Inferior parietal cortex (tissue), 1 donor: ENCODE results near the gene LPP.

Experiments used
- DNase-seq: peaks from one replicate; pipeline ENCODE4 v3.0.0-alpha.2; 2016; ENCODE audit errors: extremely low spot score

LPP gene

DNA sequence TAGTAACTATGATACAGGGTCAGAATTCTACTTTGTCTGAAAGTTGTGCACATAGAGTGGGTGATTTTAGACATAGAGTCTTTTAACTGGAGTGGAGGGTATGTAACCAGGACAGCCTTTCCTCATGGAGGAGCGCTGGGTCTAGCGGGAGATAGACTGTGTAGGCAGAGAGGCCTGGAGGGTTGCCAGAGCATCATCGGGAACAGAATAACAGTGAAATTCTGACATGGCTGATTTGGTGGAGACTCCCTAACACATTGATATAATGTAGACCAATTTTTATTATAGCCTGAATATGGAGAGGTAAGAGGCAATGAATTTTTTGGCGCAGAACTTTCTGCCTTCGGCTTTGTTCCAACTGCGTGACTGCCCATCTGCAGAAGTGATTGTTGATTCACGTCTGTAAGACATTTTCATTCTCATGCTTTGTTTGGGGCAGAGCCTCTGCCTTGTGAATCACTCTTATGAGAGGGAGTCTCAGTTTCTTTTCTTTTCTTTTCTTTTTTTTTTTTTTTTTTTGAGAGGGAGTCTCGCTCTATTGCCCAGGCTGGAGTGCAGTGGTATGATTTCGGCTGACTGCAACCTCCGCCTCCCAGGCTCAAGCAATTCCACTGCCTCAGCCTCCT, 16.0 kb downstream of the LPP start:
- no peak for DNase-seq

DNA sequence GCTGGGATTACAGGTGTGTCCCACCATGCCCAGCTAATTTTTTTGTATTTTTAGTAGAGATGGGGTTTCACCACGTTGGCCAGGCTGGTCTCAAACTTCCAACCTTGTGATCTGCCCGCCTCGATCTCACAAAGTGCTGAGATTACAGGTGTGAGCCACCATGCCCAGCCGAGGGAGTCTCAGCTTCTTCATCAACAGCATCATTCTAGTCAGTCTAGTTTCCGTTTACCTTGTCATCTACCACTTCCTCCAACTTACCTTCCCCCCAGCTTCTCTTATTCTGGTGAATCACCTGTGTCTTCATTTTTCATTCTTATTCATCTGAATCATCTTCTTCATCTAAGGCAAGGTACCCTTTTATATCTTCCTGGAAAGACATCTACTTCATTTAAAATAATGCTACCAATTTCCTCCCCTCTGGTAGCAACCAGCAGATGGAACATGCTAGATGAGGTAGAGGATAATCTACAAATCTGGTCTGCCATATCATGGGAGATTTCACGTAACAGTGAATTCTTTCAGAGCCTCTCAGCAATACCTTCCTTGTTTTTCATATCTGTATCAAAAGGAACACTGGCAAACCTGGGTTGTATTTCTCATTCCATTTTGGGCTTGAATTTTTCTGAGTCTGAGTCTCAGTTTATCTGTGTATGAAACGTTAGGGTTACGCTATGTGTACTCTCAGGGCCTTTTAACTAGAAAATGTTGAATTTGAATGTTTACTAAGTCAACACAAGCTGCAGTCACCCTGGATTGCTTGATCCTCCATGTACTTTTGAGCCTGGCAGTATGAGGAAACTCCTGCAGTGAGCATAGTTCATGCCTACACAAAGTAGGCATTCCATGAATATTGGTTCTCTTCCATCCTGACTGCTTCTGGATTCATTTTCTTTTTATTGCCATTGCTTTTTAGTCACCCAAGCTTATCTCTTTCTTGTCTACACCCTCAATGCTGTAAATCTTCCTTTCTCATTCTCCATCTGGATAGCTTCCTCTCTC, 16.8 kb downstream of the LPP start:
- no peak for DNase-seq

DNA sequence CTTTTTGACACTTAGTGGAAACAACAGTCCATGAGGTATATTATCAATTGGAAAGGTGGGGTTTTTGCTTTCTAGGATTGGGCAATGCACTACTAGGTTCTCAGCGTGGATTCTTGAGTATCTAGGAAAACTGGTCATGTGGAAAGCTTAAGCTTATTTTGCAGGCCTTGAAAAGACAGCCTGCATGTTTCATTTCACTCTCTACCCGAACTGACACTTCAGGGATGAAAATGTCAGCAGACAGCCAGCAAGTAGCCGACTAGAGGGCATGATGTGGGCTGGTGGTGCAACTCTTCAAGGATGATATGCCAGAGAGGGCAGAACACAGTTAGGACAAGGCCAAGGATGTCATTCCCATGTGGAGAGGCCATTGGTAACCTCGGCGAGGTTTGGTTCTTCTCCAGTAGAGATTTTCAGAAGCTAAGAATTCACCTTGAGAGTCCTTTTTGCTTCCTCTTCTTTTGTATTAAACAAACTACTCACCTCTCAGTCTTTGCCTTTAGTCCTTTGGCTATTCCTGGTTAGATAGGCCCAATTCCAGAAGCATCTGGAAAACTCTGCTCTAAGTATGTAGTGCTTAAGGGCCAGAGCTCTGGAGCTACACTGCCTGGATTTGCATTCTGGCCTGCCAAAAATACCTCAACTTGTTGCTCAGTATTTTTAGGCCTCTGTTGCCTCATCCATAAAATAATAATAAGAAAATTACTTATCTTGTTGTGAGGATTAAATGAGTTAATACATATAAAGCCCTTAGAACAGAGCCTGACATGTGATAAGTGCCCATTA, 17.9 kb downstream of the LPP start:
- DNase-seq = no peak

DNA sequence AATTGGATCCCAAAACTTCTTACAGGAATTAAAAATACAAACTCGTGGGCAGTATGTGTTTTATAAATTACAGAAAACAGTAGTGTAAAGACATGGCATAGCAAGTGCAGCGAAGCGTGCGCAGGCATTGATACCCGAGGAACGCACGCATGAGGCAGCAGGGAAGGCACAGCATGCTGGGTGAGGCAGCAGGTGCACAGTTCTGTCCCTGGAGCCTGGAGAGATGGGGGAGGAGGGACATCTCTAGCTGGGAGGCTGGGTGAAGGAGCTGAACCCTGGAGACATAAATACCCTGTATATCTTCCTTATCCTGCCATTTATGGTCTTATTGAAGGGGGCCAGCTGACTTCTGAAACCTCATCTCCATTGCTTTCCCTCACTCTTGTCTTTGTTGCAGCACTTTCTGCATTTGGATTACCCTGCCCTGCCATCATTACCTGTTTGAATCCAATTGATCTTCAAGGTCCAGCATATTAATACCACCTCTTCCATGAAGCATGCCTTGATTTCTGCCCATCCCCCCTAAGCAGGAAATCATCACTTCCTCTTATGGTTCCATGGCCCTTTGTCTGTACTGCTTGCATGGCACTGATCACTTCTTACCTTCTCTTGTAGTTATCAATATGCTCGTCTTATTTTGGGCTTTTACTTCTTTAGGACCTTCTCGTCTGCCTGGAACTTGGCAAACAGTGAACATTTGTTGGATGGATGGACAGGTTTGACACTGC, 20.5 kb downstream of the LPP start:
- no peak for DNase-seq

DNA sequence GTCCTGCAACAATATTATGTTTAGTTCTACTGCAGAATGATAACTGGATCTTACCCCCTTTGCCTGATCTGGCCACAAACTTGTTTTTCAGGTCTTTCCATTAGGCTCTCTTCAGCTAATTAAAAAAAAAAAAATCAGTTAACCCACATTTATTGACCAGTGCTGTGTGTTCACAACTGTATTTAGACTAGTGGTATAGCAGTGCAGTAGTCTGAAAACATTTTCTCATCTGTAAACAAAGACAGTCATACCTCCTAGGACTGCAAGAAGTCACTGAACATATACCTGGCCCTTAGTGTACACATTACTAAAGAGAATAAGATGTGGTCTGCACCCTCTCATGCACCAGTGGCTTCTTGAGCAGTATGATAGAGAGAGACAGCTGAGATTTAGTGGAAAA, 22.5 kb downstream of the LPP start:
- DNase-seq = no peak

DNA sequence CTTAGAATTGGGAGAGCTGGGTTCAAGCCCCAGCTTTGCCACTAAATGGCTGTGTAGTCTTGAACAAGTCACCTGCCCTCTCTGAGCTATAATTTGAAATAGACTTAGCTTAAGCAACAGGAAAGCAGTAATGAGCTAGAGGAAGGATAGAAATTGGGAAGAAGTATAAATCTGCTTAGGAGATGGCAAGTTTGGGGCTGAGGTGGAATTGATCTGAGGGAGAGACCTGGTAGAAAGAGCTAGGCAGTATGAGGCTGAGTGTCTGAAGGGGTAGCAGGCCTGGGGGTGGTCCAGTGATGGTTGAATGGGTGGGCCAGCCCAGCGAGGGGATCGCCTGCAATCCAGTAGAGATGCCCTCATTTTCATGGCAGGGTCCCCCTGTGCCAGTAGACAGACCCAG, 22.9 kb downstream of the LPP start:
- DNase-seq = no peak

DNA sequence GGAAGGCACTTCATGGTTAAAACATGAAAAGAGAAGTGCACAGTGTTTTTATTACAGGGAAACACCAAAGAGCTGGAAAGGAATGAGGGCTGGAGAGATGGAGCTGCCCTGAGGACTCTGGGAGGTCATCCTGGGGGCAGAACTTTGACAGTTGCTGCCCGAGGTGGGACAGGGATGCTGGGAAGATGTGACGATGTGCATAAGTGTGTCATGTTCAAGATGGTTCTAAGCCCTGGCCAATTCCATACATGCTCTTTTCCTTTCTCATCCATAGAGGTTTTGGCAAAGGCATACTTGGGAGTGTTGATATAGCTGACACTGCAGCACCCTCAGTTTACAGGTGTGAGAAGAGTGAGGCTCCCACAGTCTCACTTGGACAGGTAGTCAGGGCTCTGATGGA, 23.8 kb downstream of the LPP start:
- DNase-seq = no peak

DNA sequence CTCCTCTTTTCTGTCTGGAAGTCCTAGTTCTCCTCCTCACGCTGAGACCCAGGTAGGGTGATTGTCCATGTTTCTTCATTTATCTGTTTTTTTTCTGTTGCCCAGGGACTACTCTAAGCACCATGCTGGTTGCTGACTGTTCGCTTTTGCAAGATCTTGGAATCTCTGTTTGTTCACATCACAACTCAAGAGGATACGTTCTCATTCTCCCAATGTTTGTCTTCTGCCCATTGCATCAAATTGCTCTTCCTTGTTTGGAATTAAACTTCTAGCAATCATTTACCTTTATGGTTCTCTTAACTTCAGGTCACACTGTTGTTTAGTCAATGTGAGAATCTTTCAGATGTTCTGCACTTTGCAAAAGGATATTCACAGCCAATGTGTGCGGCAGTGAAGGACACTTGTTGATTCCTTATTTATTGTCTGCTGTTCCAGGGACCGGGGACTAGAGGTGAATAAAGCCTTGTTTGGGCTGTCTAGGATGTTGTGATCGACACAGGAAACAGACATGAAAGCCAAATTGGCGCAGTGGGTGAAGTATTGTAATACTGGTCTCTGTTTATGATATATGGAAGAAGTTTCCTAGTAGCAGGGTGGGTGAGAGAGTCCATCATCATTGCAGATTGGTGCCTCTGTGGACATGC, 24.5 kb downstream of the LPP start:
- DNase-seq = no peak

DNA sequence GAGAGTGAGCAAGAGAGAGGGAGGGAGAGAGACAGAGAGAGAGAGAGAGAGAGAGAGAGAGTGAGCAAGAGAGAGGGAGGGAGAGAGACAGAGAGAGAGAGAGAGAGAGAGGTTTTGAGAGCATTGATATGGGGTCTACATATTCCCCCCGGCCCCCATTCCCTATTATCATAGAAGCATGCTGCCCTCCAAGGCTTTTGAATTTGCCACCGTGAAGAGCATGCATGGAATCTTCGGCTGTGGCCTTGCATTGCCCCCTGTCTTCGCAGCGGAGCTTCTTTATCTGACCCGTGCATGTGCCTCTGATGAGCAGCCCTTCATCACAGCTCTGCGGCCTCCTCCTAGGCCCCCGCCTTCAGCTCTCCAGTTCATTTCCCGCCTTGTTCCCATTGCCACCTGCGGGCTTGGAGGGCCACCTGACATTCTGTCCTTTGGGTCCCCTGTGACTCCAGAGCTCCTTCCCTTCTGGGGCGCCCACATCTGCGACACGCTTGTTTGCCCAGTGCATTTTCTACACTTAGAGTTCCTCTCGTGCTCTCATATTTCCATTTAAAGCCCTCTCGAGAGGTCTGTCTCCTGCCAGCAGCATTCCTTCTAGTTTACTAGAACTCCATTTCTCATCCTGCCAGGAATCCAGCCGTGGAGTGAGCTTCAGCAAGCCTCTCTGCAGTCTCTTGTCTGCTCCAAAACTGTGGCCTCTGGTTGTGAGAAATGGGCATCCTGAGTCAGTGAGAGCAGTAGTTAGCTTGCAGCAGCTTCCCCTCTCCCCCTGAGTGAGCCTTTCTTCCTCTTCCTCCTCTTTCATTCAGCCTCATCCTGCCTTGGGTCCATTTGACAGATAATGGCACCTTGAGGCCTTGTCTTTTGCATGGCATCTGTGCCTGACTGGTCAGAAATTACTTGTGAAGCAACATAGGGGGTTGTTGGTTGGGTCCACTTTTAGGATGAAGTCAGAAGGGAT, 25.3 kb downstream of the LPP start:
- DNase-seq = no peak

DNA sequence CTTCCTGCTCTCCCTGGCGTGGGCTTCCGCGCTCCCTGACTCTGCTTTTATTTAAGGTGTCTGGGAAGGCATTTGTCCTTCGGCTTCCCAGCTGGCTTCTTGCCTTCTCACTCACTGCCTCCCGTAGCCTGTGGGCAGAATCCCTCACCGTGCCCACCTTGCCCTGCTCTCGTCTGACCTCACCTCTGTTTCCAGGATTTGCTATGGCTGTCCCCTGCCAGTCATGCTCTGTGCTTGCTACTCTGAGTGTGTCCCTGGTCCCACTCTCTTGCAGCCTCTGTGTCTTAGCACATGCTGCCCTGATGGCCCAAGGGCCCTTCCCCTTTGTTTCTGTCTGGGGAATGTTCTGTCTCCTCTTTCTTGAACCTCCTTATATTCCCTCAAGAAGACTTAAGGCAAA, 26.2 kb downstream of the LPP start:
- no peak for DNase-seq

DNA sequence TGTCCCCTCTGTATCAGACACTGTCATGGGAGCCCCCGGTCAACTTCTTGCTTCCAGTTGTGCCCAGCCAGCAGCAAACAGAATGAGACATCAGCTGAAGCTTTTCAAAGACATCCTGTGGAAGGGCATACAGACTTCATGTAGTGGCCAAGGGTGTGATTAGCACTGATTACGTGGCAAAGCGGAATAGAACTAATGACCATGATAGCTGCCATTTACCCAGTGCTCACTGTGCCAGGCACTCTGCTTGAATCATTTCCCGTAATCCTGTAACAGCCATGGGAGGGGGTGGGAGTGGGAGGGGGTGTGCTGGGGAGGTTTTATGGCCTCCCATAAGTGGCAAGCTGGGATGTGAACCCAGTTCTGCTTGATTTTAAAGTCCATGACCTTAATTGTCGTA, 29.5 kb downstream of the LPP start:
- no peak for DNase-seq

DNA sequence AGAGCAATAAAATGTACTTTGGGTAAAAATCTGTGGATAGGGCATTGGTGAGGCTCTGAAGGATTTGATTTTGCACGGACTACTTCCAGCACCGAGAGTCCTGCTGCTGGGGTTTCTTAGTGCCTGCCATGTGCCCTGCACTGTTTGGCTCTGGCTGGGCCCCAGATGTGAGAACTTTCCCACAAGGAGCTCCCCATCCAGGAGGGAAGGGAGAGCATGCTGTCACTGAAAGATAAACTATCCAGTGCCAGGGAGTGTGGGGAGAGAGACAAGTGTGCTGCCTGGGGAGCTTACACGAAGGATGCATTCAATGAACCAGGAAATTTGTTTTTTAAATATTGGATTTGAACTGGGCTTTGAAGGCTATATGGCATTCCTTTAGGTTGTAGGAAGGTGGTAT, 30.2 kb downstream of the LPP start:
- no peak for DNase-seq

DNA sequence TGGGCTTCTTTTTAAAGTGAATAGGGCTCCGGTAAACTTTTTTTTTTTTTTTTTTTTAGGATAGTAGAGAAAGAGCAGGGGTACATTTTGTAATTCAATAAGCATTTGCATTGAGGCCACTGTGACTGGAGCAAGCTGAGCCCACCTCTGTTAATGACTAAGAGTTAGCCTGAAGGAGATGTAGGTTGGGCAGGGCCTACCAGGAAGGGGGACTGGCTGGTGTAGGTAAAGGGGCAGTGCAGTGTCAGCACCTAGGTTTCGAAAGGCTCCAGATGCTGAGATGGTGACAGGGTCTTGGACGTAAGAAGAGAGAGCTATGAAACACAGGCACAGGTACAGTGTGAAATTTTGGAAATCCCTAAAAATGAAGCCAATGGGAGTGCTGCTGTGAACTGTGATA, 30.7 kb downstream of the LPP start:
- DNase-seq = no peak

DNA sequence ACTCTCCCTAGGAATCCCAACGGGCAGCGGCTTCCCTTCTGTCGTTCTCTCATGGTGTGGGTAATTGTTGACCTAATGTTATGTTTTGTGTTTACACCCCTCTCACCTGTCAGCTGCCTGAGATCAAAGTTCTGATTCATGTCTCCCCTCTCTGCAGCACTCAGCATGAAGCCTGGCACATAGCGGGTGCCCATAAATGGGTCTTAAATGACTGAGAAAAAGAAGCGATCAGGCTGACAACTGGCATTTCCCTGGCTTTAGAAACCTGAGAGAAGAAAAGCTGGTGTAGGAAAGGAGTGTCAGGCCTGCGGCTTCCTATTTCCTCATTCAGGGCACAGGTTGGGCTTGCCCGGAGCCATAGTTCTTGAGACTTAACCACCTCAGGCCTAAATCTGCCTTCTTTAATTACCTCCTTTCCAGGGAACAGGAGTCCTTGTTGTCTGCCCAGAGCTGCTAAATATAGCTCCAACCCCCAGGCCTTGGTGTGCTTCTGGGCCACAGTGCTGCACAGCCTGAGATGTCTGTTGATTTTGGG, 31.8 kb downstream of the LPP start:
- DNase-seq = no peak

DNA sequence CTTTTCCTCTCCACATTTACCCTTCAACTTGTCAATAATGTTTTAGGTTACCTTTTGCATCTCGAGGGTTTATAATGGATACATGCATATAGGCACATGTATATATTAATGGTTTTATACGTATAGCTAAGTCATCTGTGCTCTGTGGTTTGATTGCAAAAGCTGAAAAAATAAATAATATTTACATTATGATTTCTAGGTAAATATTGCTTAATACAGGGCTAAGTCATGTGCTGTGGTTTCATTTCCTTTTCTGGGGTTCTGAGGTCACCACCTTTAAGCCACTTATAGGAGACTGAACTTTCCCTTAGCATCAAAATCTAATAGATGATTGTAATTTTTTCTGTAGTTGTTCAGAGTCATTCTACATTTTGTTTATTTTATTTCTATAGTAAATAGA, 33.1 kb downstream of the LPP start:
- DNase-seq = no peak

DNA sequence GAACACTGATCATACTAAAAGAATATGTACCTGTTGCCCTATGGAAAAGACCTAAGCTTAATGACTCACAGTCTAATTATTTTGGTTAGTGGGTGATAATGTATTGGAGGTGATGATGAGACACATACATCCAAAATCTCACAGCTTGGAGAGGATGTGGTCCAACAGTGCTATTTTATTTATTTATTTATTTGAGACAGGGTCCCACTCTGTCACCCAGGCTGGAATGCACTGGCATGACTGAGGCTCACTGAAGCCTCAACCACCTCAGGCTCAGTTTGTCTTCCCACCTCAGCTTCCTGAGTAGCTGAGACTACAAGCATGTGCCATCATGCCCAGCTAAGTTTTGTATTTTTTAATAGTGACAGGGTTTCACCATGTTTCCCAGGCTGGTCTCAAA, 35.0 kb downstream of the LPP start:
- DNase-seq = no peak

DNA sequence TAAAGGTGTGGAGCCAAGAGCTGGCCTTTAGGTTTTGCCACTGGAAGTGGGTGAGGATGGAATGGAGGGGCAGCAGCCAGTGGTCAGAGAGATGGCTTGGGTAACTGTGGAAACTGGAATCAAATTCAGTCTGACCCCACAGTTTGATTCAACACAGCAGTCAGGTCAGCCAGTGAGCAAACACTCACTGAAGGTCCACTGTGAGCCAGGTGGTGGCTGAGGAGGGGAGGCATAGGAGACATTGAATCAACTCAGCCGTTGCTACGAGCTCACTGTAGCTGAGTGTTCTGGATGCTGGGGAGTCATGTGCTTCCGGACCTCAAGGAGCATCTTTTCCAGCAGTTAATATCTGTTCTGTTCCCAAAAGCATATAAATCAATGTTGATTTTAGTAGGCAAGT, 37.5 kb downstream of the LPP start:
- DNase-seq = no peak

DNA sequence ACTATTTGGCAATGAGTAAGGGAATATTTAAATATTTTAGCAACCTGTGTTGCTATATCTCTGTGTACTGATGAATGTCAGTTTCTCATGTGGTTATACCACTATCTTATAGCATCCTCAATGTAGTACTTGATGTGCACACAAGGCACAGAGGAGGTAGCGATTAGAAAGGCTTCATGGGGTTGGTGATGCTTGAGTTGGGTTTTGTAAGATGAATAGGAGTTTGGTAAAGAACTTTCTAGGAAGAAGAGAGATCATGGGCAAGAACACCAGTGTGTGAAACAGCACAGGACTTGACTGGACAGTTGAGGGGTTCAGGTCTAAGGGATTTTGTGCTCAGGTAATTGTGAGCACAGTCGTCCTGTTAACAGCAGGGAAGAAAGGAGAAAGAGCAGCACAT, 38.1 kb downstream of the LPP start:
- no peak for DNase-seq

DNA sequence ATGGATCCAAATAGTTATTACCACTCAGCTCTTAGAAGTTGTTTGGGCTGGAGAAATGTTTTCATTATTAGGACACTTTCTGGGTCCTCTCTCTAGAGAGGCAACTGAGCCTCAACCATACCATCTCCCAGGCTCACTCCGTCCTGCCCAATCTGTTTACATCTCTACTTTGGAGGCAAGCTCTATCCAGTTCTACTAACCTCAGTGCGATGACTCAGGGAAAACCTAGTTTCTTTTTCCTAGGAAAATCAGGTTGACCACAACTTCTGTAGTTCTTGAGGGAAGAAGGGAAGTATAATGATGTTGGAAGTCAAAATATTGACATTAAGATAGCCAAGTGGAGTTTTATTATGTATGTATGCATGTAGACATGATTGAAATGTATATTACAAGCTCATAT, 40.4 kb downstream of the LPP start:
- no peak for DNase-seq
